HUES6 (cell line): ENCODE results near the gene AVL9.
A peak's percentile ranks its signal among the peaks of the same experiment; 100 is the strongest.
"Not testable (repeated sequence)": the region's sequence is repeated elsewhere in the genome, so short reads cannot be mapped to it uniquely, and the experiment has no call there.

Experiments
- H3K27ac ChIP-seq: 2 replicates; pipeline ENCODE4 v1.7.0; 2013; ENCODE audit warnings: low read depth, mild to moderate bottlenecking, low read length, inconsistent platforms
- H3K27me3 ChIP-seq: 2 replicates; pipeline ENCODE4 v1.6.1; 2013; ENCODE audit warnings: low read length; ENCODE audit not compliant: control insufficient read depth, insufficient read depth
- H3K36me3 ChIP-seq: 2 replicates; pipeline ENCODE4 v1.6.1; 2013; ENCODE audit warnings: low read length; ENCODE audit not compliant: control insufficient read depth, insufficient read depth
- H3K4me1 ChIP-seq: 2 replicates; pipeline ENCODE4 v1.6.1; 2013; ENCODE audit warnings: low read length; ENCODE audit not compliant: control insufficient read depth, insufficient read depth
- H3K4me3 ChIP-seq: 2 replicates; pipeline ENCODE4 v1.5.1; 2013; ENCODE audit warnings: low read depth, low read length
- H3K9ac ChIP-seq: one replicate; pipeline ENCODE4 v1.6.1; 2013; ENCODE audit warnings: mild to moderate bottlenecking, low read length
- H3K9me3 ChIP-seq: 2 replicates; pipeline ENCODE4 v1.6.1; 2013; ENCODE audit warnings: low read depth, low read length; ENCODE audit not compliant: control insufficient read depth, insufficient read depth

Gene AVL9

GRCh38 chr7:32496052-32496813 lies 944 bp downstream of the AVL9 start:
- peaks cover 3% of the 10 kb centered on the region; the same call in 1 of the 2 replicates for H3K9me3 ChIP-seq
- H3K36me3 ChIP-seq: peaks cover 2% of the 10 kb centered on the region; the same call in 1 of the 2 replicates
- no peaks in the 10 kb centered on the region for H3K27me3 ChIP-seq
- H3K4me3 ChIP-seq: peak overlapping the region; percentile 98
- H3K4me1 ChIP-seq: peaks cover 9% of the 10 kb centered on the region; the same call in 1 of the 2 replicates
- peak overlapping the region; percentile 91 for H3K9ac ChIP-seq
- H3K27ac ChIP-seq: peak overlapping the region; percentile 90

- H3K4me1 ChIP-seq: peaks cover 12% of the 10 kb centered on the region; the same call in 1 of the 2 replicates
- H3K4me3 ChIP-seq: not testable (repeated sequence)
These were observed 4.5 kb downstream of the AVL9 start for GRCh38 chr7:32499755-32500154.

GRCh38 chr7:32500216-32500615 lies 4.9 kb downstream of the AVL9 start:
- peaks cover 12% of the 10 kb centered on the region; the same call in 1 of the 2 replicates for H3K4me1 ChIP-seq
- not testable (repeated sequence) for H3K4me3 ChIP-seq, H3K27ac ChIP-seq, H3K9ac ChIP-seq, H3K27me3 ChIP-seq, H3K9me3 ChIP-seq, H3K36me3 ChIP-seq

More at GRCh38 chr7:32499755-32500154, 4.5 kb downstream of the AVL9 start:
- H3K9ac ChIP-seq, H3K27me3 ChIP-seq, H3K36me3 ChIP-seq, H3K9me3 ChIP-seq, H3K27ac ChIP-seq: not testable (repeated sequence)

- H3K27ac ChIP-seq: no peak overlapping the region
- peaks cover 3% of the 10 kb centered on the region; the same call in 1 of the 2 replicates for H3K9me3 ChIP-seq
- peaks cover 12% of the 10 kb centered on the region; the same call in 1 of the 2 replicates for H3K4me1 ChIP-seq
- no peaks in the 10 kb centered on the region for H3K27me3 ChIP-seq
- H3K4me3 ChIP-seq: no peak overlapping the region
- no peak overlapping the region for H3K9ac ChIP-seq
- peaks cover 2% of the 10 kb centered on the region; the same call in 1 of the 2 replicates for H3K36me3 ChIP-seq
These were observed 5.6 kb downstream of the AVL9 start for GRCh38 chr7:32500922-32501341.

GRCh38 chr7:32501522-32501921 lies 6.2 kb downstream of the AVL9 start:
- Histone ChIP-seq H3K9me3 (peaks cover 3% of the 10 kb centered on the region; the same call in 1 of the 2 replicates), H3K9ac (no peak overlapping the region), H3K4me3 (no peak overlapping the region), H3K36me3 (peaks cover 2% of the 10 kb centered on the region; the same call in 1 of the 2 replicates), H3K4me1 (peaks cover 10% of the 10 kb centered on the region; the same call in 1 of the 2 replicates), H3K27me3 (no peaks in the 10 kb centered on the region), H3K27ac (no peak overlapping the region)

GRCh38 chr7:32502728-32503127 lies 7.4 kb downstream of the AVL9 start:
- Histone ChIP-seq H3K4me3 (no peak overlapping the region), H3K9ac (no peak overlapping the region), H3K27ac (no peak overlapping the region), H3K9me3 (peaks cover 10% of the 10 kb centered on the region; the same call in 1 of the 2 replicates), H3K4me1 (0 out of 2 replicates have a peak, but pooled peaks cover 6% of the 10 kb centered on the region), H3K27me3 (no peaks in the 10 kb centered on the region), H3K36me3 (peaks cover 9% of the 10 kb centered on the region; the same call in 1 of the 2 replicates)

- Histone ChIP-seq H3K36me3 (peaks cover 15% of the 10 kb centered on the region), H3K4me1 (0 out of 2 replicates have a peak, but pooled peaks cover 2% of the 10 kb centered on the region), H3K9ac (no peak overlapping the region), H3K9me3 (peaks cover 20% of the 10 kb centered on the region; the same call in 1 of the 2 replicates), H3K27me3 (no peaks in the 10 kb centered on the region), H3K27ac (no peak overlapping the region), H3K4me3 (no peak overlapping the region)
These were observed 11.2 kb downstream of the AVL9 start for GRCh38 chr7:32506266-32507054.

GRCh38 chr7:32507414-32507813 lies 12.1 kb downstream of the AVL9 start:
- H3K4me3 ChIP-seq: no peak overlapping the region
- peaks cover 6% of the 10 kb centered on the region; the same call in 1 of the 2 replicates for H3K4me1 ChIP-seq
- H3K27me3 ChIP-seq: no peaks in the 10 kb centered on the region
- H3K36me3 ChIP-seq: peaks cover 22% of the 10 kb centered on the region
- H3K9ac ChIP-seq: no peak overlapping the region
- H3K9me3 ChIP-seq: peaks cover 28% of the 10 kb centered on the region; the same call in 1 of the 2 replicates
- H3K27ac ChIP-seq: no peak overlapping the region

- Histone ChIP-seq H3K9ac (no peak overlapping the region), H3K27me3 (no peaks in the 10 kb centered on the region), H3K27ac (no peak overlapping the region), H3K4me1 (peaks cover 12% of the 10 kb centered on the region; the same call in 1 of the 2 replicates), H3K36me3 (peaks cover 39% of the 10 kb centered on the region), H3K4me3 (no peak overlapping the region), H3K9me3 (peaks cover 57% of the 10 kb centered on the region)
These were observed 16.5 kb downstream of the AVL9 start for GRCh38 chr7:32511791-32512190.

- Histone ChIP-seq H3K9ac (peak overlapping the region; percentile 41), H3K36me3 (peaks cover 35% of the 10 kb centered on the region), H3K27me3 (no peaks in the 10 kb centered on the region), H3K9me3 (peaks cover 62% of the 10 kb centered on the region), H3K27ac (peak overlapping the region; percentile 48; the same call in 1 of the 2 replicates), H3K4me3 (no peak overlapping the region), H3K4me1 (peaks cover 12% of the 10 kb centered on the region; the same call in 1 of the 2 replicates)
These were observed 17.9 kb downstream of the AVL9 start for GRCh38 chr7:32513210-32513609.
